ENCODE results near the gene NIPAL1.

DNA sequence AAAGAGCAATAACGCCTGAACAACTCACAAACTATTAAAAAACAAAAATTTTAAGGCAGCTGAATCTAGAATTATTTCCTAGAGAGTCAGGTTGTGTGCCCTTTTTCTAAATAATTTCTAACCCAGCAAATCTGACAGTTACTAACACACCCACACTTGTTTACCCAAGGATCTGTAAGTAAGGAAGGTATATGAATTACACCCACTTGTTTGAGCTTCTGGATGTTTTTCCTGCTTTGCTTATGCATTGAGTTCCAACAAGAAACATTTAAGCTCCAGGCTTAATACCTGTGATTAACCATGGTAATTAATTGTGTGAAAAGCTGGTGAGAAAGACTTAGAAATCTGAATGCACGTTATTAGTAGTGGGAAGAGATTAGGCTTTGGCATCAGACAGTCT lies 1.5 kb downstream of the NIPAL1 start:
- TF ChIP-seq CTCF (IDR thresholded peaks at IDR 0.05) (no peak), POLR2A (IDR thresholded peaks at IDR 0.05) (no peak)
